Measurements from ENCODE around the gene CIBAR2. TPM values are rescaled to one million over a fixed set of nuclear protein-coding genes. Genes with fewer than 3 reads are reported as not detected.
A peak's percentile ranks its signal among the peaks of the same experiment; 100 is the strongest.

The CIBAR2 gene
- total and polyA plus RNA-seq, 3 experiments from 2014 or later: not detected

DNA sequence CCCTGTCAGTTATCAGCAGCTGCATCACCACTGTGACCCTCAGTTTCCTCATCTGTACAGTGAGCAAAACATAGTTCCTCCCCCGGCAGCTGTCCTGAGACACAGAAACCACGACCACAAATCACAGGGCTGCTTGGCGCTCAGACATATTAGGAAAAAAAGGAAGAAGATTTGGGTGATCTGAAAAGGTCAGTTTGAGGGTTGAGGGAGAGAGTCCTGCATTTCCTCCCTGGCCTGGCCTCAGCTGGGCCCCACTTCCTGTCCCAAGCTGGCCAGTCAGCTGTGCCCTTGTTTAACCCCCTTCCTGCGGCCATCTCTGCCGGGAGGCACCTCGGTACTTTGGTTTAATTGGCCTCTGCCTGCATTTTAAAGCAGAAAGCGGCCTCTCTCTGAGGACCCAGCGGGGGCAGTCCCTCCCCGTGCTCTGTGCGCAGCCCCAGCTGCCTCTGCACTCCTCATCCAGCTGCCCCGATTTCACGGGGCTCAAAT lies 24.0 kb upstream of the CIBAR2 start:
- H3K4me1 Mint-ChIP-seq: peaks cover 4 to 6% (median 6%) of the 10 kb centered on the region in 3 donors

DNA sequence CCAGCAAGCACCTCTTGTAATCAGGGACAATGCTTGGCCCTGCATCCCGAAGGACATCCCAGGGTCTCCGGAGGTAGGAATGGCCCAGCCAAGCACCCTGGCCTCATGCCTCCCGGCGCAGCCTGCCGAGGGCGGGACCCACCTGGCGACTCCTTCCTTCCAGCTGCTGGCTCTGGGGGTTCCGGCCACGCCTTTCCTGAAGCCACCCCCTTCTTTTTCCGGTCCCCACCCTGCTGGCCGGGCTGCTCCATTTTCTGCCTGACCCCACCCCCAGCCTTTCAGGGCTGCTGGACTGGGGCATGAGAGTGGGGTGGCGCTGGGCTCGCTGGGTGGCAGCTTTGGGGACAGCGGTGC lies 22.5 kb upstream of the CIBAR2 start:
- Mint-ChIP-seq H3K4me1 (peaks cover 4 to 6% (median 6%) of the 10 kb centered on the region in 3 donors), H3K27ac (no peak overlapping the region), H3K4me3 (no peak overlapping the region), H3K36me3 (no peaks in the 10 kb centered on the region), H3K9me3 (no peaks in the 10 kb centered on the region), H3K27me3 (peaks cover 26 to 31% of the 10 kb centered on the region in 2 donors)
- POLR2A ChIA-PET: no interaction called here
- no peaks in the 10 kb centered on the region for H3K9me3 ChIP-seq (ENCODE audit: low read length)
- no peak for DNase-seq
- peaks cover 3% of the 10 kb centered on the region for H3K27me3 ChIP-seq (ENCODE audit: insufficient read depth, low read length, poor library complexity, severe bottlenecking)
- CTCF ChIA-PET: no interaction called here
- no peak overlapping the region for H3K27ac ChIP-seq (ENCODE audit: low read depth, low read length)
- no peaks in the 10 kb centered on the region for H3K4me1 ChIP-seq (ENCODE audit: insufficient read depth, low read length)
- H3K36me3 ChIP-seq (ENCODE audit: insufficient read depth, low read length): no peaks in the 10 kb centered on the region
- no peak overlapping the region for H3K4me3 ChIP-seq (ENCODE audit: low read length)

More for the DNA sequence above, 24.0 kb upstream of the CIBAR2 start:
- peaks cover 27 to 37% of the 10 kb centered on the region in 2 donors for H3K27me3 Mint-ChIP-seq
- H3K9me3 Mint-ChIP-seq: no peaks in the 10 kb centered on the region
- Histone ChIP-seq H3K27me3 (ENCODE audit: insufficient read depth, low read length, poor library complexity, severe bottlenecking) (peaks cover 3% of the 10 kb centered on the region), H3K27ac (ENCODE audit: low read depth, low read length) (no peak overlapping the region), H3K36me3 (ENCODE audit: insufficient read depth, low read length) (no peaks in the 10 kb centered on the region), H3K4me3 (ENCODE audit: low read length) (no peak overlapping the region), H3K9me3 (ENCODE audit: low read length) (no peaks in the 10 kb centered on the region), H3K4me1 (ENCODE audit: insufficient read depth, low read length) (no peaks in the 10 kb centered on the region)
- no peaks in the 10 kb centered on the region for H3K36me3 Mint-ChIP-seq
- peak overlapping the region in 1 of 7 donors; percentile 73 for H3K4me3 Mint-ChIP-seq
- POLR2A ChIA-PET: no interaction called here
- no peak for DNase-seq
- H3K27ac Mint-ChIP-seq: peak overlapping the region in 1 of 8 donors; percentile 2
- CTCF ChIA-PET: no interaction called here

GRCh38 chr16:85134076-85134788 lies 22.0 kb upstream of the CIBAR2 start:
- Mint-ChIP-seq H3K27ac (no peak overlapping the region), H3K4me1 (peaks cover 4 to 6% (median 6%) of the 10 kb centered on the region in 3 donors), H3K9me3 (no peaks in the 10 kb centered on the region), H3K36me3 (no peaks in the 10 kb centered on the region), H3K4me3 (no peak overlapping the region), H3K27me3 (peaks cover 25 to 30% of the 10 kb centered on the region in 2 donors)
- Histone ChIP-seq H3K4me3 (ENCODE audit: low read length) (no peak overlapping the region), H3K27ac (ENCODE audit: low read depth, low read length) (no peak overlapping the region), H3K36me3 (ENCODE audit: insufficient read depth, low read length) (no peaks in the 10 kb centered on the region), H3K4me1 (ENCODE audit: insufficient read depth, low read length) (no peaks in the 10 kb centered on the region), H3K27me3 (ENCODE audit: insufficient read depth, low read length, poor library complexity, severe bottlenecking) (peaks cover 2% of the 10 kb centered on the region), H3K9me3 (ENCODE audit: low read length) (no peaks in the 10 kb centered on the region)
- ChIA-PET POLR2A (no interaction called here), CTCF (no interaction called here)
- no peak for DNase-seq

GRCh38 chr16:85133290-85133599 lies 21.0 kb upstream of the CIBAR2 start:
- Histone ChIP-seq H3K27me3 (ENCODE audit: insufficient read depth, low read length, poor library complexity, severe bottlenecking) (no peaks in the 10 kb centered on the region), H3K4me1 (ENCODE audit: insufficient read depth, low read length) (no peaks in the 10 kb centered on the region), H3K9me3 (ENCODE audit: low read length) (no peaks in the 10 kb centered on the region), H3K36me3 (ENCODE audit: insufficient read depth, low read length) (no peaks in the 10 kb centered on the region), H3K4me3 (ENCODE audit: low read length) (no peak overlapping the region), H3K27ac (ENCODE audit: low read depth, low read length) (no peak overlapping the region)
- CTCF ChIA-PET: no interaction called here
- DNase-seq: no peak
- H3K4me3 Mint-ChIP-seq: no peak overlapping the region
- H3K27ac Mint-ChIP-seq: no peak overlapping the region
- peaks cover 15 to 21% of the 10 kb centered on the region in 2 donors for H3K27me3 Mint-ChIP-seq
- H3K4me1 Mint-ChIP-seq: peaks cover 4 to 6% (median 6%) of the 10 kb centered on the region in 3 donors
- POLR2A ChIA-PET: no interaction called here
- no peaks in the 10 kb centered on the region for H3K36me3 Mint-ChIP-seq
- H3K9me3 Mint-ChIP-seq: no peaks in the 10 kb centered on the region

DNA sequence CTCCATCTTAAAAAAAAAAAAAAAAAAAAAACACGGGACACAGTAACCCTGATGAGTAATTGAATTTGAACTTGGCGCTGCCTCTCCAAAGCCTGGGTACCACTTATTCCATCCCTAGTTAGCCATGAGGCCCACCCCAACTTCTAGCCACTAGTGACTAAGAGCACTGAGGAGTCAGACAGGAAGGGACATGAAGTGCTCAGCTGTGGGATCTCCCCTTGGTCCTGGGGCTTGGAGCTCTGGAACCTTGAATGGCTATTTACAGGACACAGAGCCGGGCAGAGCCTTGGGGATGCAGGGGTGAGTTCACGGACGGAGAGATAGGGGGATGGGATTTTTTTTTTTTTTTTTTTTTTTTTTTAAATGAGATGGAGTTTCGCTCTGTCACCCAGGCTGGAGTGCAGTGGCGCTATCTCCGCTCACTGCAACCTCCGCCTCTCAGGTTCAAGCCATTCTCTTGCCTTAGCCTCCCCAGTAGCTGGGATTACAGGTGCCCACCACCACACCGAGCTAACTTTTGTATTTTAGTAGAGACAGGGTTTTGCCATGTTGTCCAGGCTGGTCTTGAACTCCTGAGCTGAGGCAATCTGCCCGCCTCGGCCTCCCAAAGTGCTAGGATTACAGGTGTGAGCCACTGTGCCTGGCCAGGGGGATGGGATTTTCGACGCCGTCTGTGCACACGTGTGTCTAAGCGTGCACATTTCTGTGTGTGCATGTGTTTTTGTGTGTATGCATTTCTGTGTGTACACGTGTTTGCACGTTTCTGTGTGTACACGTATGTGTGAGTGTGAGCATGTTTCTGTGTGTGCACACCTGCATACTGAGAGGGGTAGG lies 20.4 kb upstream of the CIBAR2 start:
- H3K27ac ChIP-seq (ENCODE audit: low read depth, low read length): no peak overlapping the region
- H3K4me3 Mint-ChIP-seq: no peak overlapping the region
- H3K36me3 Mint-ChIP-seq: no peaks in the 10 kb centered on the region
- H3K27ac Mint-ChIP-seq: no peak overlapping the region
- ChIA-PET CTCF (no interaction called here), POLR2A (no interaction called here)
- no peaks in the 10 kb centered on the region for H3K36me3 ChIP-seq (ENCODE audit: insufficient read depth, low read length)
- peaks cover 10 to 15% of the 10 kb centered on the region in 2 donors for H3K27me3 Mint-ChIP-seq
- no peak for DNase-seq
- no peaks in the 10 kb centered on the region for H3K9me3 ChIP-seq (ENCODE audit: low read length)
- H3K4me1 Mint-ChIP-seq: peaks cover 1 to 3% (median 2%) of the 10 kb centered on the region in 3 donors
- H3K4me1 ChIP-seq (ENCODE audit: insufficient read depth, low read length): no peaks in the 10 kb centered on the region
- no peaks in the 10 kb centered on the region for H3K9me3 Mint-ChIP-seq
- no peaks in the 10 kb centered on the region for H3K27me3 ChIP-seq (ENCODE audit: insufficient read depth, low read length, poor library complexity, severe bottlenecking)
- no peak overlapping the region for H3K4me3 ChIP-seq (ENCODE audit: low read length)

GRCh38 chr16:85130705-85131028 lies 18.4 kb upstream of the CIBAR2 start:
- no peak overlapping the region for H3K4me3 ChIP-seq (ENCODE audit: low read length)
- CTCF ChIA-PET: no interaction called here
- no peaks in the 10 kb centered on the region for H3K9me3 Mint-ChIP-seq

DNA sequence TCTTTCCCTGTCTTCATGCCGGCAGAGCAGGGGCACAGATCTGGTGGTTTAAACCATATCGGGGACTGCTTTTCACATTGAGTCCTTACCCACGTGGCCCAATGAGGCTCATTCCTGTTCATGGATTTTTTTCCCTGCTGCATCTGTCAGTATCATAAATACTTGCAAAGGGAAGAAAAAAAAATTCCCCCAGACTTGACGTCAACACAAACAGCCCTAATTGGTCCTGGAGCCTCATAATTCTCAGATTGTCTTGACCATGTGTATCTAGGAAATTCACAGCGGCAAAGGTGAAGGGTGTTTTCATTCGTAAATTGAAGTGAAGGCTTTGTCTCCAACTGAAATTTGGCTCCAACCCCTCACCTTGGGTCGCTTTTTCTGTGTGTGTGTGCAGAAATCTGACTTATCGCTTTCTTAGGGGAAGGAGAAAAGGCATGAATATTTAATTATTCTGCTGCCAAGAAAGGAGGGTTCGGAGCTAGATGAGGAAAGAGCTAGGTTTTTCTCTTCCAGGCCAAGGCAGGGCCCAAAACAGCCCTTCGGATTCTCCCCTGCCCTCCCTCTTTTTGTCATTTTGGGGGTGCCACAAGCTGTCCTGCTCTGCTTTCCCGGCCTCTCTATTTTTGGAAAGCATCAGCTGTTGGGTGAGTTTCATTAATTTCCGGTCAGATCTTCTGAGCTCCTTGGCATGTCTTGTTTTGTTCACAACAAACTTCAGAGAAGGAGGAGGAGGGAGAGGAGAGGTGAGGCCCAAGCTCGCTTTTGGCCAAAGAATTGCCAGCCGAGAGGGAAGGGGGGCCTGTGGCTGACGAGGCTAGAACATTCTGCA lies 17.8 kb upstream of the CIBAR2 start:
- Histone ChIP-seq H3K4me3 (ENCODE audit: low read length) (no peak overlapping the region), H3K27ac (ENCODE audit: low read depth, low read length) (no peak overlapping the region), H3K4me1 (ENCODE audit: insufficient read depth, low read length) (no peaks in the 10 kb centered on the region), H3K36me3 (ENCODE audit: insufficient read depth, low read length) (no peaks in the 10 kb centered on the region), H3K27me3 (ENCODE audit: insufficient read depth, low read length, poor library complexity, severe bottlenecking) (no peaks in the 10 kb centered on the region), H3K9me3 (ENCODE audit: low read length) (no peaks in the 10 kb centered on the region)
- ChIA-PET CTCF (interaction anchor here (2.0 kb wide), 1 partner anchor 15 kb away, joined by 4 read pairs; no protein-coding TSS in a partner anchor), POLR2A (no interaction called here)
- H3K36me3 Mint-ChIP-seq: no peaks in the 10 kb centered on the region
- DNase-seq: no peak
- H3K27me3 Mint-ChIP-seq: peaks cover 3 to 7% of the 10 kb centered on the region in 2 donors
- H3K4me1 Mint-ChIP-seq: peaks cover 0 to 4% (median 0%) of the 10 kb centered on the region in 3 donors
- H3K9me3 Mint-ChIP-seq: no peaks in the 10 kb centered on the region
- H3K4me3 Mint-ChIP-seq: no peak overlapping the region
- no peak overlapping the region for H3K27ac Mint-ChIP-seq

More at GRCh38 chr16:85130705-85131028, 18.4 kb upstream of the CIBAR2 start:
- no peaks in the 10 kb centered on the region for H3K36me3 Mint-ChIP-seq
- H3K4me3 Mint-ChIP-seq: no peak overlapping the region
- peaks cover 3 to 9% of the 10 kb centered on the region in 2 donors for H3K27me3 Mint-ChIP-seq
- H3K27ac Mint-ChIP-seq: no peak overlapping the region
- Histone ChIP-seq H3K36me3 (ENCODE audit: insufficient read depth, low read length) (no peaks in the 10 kb centered on the region), H3K4me1 (ENCODE audit: insufficient read depth, low read length) (no peaks in the 10 kb centered on the region), H3K27me3 (ENCODE audit: insufficient read depth, low read length, poor library complexity, severe bottlenecking) (no peaks in the 10 kb centered on the region), H3K9me3 (ENCODE audit: low read length) (no peaks in the 10 kb centered on the region), H3K27ac (ENCODE audit: low read depth, low read length) (no peak overlapping the region)
- POLR2A ChIA-PET: no interaction called here
- DNase-seq: no peak
- H3K4me1 Mint-ChIP-seq: peaks cover 0 to 4% (median 2%) of the 10 kb centered on the region in 3 donors

All from CD8-positive, alpha-beta memory T cell (primary cell).